Measurements from ENCODE around the gene VEGFA.

Gene VEGFA

DNA sequence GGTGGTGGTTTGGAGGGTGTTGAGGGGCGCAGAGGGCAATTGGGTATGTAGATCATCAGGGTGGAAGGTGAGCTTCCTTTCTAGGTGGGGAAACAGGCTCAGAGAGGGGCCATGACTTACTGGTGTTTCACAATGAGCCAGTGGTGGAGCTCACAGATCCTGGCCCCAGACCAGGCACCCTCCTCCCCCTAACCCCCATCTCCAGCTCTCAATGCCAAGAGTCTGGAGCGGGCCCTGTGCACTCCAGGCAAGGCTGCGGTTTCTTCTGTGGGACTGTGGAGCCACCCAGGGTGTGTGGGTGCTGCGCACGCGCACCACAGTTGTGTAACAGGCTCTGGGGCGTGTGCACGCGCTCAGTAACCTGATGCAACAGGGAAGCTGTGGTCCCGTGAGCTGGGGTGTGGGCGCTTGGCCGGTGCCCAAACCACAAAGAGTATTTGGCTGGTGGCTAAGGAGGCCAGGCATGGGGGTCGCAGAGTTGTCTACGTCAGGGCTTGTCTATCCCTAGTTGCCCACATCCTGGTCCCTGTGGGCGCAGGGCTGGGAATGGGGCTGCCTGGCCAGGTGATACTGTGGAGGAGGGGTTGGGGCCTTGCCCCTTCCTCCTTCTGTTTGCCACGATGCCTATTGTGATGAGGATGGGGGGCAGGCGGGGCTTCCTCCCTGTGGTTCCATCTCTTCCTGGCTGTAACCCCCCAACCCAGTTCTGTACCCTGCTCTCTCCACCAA, 44.9 kb upstream of the VEGFA start:
- Histone ChIP-seq H3K9me3 (no peaks in the 10 kb centered on the region), H3K4me1 (ENCODE audit: control insufficient read depth in 1 of 2, insufficient read depth in 1 of 2, low read depth in 1 of 2, low read length in 1 of 2) (peaks cover 27 to 33% of the 10 kb centered on the region in 2 experiments), H3K36me3 (no peaks in the 10 kb centered on the region), H3K4me3 (ENCODE audit: low read depth in 1 of 2, low read length in 1 of 2) (peak overlapping the region; percentile 36 to 49), H3K27ac (peak overlapping the region; percentile 90), H3K27me3 (peaks cover 25% of the 10 kb centered on the region)
- TF ChIP-seq, protein P1, sequence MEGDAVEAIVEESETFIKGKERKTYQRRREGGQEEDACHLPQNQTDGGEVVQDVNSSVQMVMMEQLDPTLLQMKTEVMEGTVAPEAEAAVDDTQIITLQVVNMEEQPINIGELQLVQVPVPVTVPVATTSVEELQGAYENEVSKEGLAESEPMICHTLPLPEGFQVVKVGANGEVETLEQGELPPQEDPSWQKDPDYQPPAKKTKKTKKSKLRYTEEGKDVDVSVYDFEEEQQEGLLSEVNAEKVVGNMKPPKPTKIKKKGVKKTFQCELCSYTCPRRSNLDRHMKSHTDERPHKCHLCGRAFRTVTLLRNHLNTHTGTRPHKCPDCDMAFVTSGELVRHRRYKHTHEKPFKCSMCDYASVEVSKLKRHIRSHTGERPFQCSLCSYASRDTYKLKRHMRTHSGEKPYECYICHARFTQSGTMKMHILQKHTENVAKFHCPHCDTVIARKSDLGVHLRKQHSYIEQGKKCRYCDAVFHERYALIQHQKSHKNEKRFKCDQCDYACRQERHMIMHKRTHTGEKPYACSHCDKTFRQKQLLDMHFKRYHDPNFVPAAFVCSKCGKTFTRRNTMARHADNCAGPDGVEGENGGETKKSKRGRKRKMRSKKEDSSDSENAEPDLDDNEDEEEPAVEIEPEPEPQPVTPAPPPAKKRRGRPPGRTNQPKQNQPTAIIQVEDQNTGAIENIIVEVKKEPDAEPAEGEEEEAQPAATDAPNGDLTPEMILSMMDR (IDR thresholded peaks at IDR 0.05), result peak; percentile 43

- peaks cover 17% of the 10 kb centered on the region for H3K27me3 ChIP-seq
- peaks cover 27 to 33% of the 10 kb centered on the region in 2 experiments for H3K4me1 ChIP-seq (ENCODE audit: control insufficient read depth in 1 of 2, insufficient read depth in 1 of 2, low read depth in 1 of 2, low read length in 1 of 2)
- peaks cover 5% of the 10 kb centered on the region for H3K9me3 ChIP-seq
- TF ChIP-seq, protein P1 (IDR thresholded peaks at IDR 0.05), result no peak
- H3K27ac ChIP-seq, result peak overlapping the region; percentile 90
- no peaks in the 10 kb centered on the region for H3K36me3 ChIP-seq
- H3K4me3 ChIP-seq (ENCODE audit: low read depth in 1 of 2, low read length in 1 of 2), result peak overlapping the region; percentile 36 to 49
Observed at GRCh38 chr6:43725643-43726580, 44.1 kb upstream of the VEGFA start.

DNA sequence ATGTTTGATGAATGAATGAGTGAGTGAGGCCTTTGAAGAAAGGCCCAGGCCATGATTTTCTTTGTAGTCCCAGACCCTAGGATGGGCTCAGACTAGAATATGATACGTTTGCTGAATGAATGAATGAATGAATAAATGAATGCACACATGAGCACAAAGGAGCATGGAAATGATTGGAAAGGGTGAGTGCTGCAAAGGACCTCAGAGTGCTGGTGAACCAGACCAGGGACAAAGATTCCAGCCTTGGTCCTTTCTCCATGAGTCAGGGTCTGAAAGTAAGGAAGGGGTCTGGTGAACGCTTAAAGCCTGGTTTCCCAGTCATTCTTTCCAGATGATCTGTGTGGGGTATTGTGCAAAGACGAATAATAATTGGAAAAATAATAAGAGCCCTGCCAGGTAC, 42.4 kb upstream of the VEGFA start:
- TF ChIP-seq, protein P1 (IDR thresholded peaks at IDR 0.05), result no peak
- Histone ChIP-seq H3K36me3 (no peaks in the 10 kb centered on the region), H3K4me3 (ENCODE audit: low read depth in 1 of 2, low read length in 1 of 2) (no peak overlapping the region), H3K27ac (no peak overlapping the region), H3K27me3 (peaks cover 4% of the 10 kb centered on the region), H3K9me3 (peaks cover 7% of the 10 kb centered on the region), H3K4me1 (ENCODE audit: control insufficient read depth in 1 of 2, insufficient read depth in 1 of 2, low read depth in 1 of 2, low read length in 1 of 2) (peaks cover 27 to 33% of the 10 kb centered on the region in 2 experiments)

- peaks cover 26 to 29% of the 10 kb centered on the region in 2 experiments for H3K4me1 ChIP-seq (ENCODE audit: control insufficient read depth in 1 of 2, insufficient read depth in 1 of 2, low read depth in 1 of 2, low read length in 1 of 2)
- TF ChIP-seq, protein P1 (IDR thresholded peaks at IDR 0.05), result no peak
- H3K27me3 ChIP-seq, result peaks cover 7% of the 10 kb centered on the region
- H3K36me3 ChIP-seq, result no peaks in the 10 kb centered on the region
- H3K9me3 ChIP-seq, result peaks cover 7% of the 10 kb centered on the region
- H3K27ac ChIP-seq, result no peak overlapping the region
- no peak overlapping the region for H3K4me3 ChIP-seq (ENCODE audit: low read depth in 1 of 2, low read length in 1 of 2)
Observed at GRCh38 chr6:43728586-43728985, 41.4 kb upstream of the VEGFA start.

DNA sequence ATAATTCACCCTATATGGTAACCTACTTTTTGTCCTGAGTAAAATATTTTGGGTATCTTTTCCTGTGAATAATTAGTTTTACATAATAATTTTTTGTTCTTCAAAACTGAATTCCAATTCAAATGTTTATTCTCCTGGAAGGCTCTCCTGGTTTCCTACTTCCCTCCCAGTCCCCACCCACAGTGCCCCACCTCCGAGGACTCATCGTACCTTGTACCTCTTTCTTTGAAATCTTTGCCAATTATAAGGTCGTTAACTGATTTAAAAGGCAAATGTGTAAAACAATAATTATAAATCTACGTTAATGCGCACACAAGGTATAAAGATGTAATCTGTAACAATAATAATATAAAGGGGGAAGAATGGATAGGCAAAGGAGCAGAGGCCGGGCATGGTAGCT, 40.5 kb upstream of the VEGFA start:
- no peak overlapping the region for H3K27ac ChIP-seq
- H3K9me3 ChIP-seq, result peaks cover 7% of the 10 kb centered on the region
- no peaks in the 10 kb centered on the region for H3K36me3 ChIP-seq
- no peak overlapping the region for H3K4me3 ChIP-seq (ENCODE audit: low read depth in 1 of 2, low read length in 1 of 2)
- H3K27me3 ChIP-seq, result peaks cover 15% of the 10 kb centered on the region
- TF ChIP-seq, protein P1 (IDR thresholded peaks at IDR 0.05), result no peak
- H3K4me1 ChIP-seq (ENCODE audit: control insufficient read depth in 1 of 2, insufficient read depth in 1 of 2, low read depth in 1 of 2, low read length in 1 of 2), result peaks cover 16 to 20% of the 10 kb centered on the region in 2 experiments
